Superior temporal gyrus (tissue), 1 donor: Measurements from ENCODE around the gene SLC17A7.
A peak's percentile ranks its signal among the peaks of the same experiment; 100 is the strongest.

Experiments used
- DNase-seq: peaks from one replicate; pipeline ENCODE4 v3.0.0-alpha.2; 2016; ENCODE audit errors: extremely low spot score

SLC17A7 gene

DNA sequence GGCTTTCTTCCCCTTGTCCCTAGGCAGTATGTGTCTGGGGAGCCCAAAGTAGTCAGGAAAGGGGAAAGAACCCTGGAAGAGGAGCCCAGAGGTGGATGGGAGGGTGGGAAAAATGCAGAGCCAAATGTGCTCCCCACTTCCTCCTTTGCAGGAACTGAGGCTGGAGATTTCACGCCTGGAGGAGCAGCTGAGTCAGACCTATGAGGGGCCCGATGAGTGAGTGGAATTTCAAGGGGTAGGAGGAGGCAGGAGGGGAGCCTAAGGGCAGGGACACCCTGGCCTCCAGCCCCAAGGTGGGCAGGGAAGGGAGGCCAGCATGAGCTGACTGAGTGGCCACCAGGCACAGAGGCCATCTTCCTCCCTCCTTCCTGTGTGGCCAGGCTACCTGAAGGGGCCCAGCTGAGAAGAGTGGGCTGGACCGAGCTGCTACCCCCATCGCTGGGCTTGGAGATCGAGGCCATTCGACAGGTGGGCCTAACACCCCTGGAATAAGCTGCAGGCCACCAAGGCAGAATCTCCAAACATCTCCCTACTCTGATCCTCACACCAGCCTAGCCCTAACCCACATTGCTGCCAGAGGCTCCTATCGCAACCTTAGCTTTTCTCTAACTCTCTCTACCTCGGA lies 32.4 kb downstream of the SLC17A7 start:
- no peak for DNase-seq

DNA sequence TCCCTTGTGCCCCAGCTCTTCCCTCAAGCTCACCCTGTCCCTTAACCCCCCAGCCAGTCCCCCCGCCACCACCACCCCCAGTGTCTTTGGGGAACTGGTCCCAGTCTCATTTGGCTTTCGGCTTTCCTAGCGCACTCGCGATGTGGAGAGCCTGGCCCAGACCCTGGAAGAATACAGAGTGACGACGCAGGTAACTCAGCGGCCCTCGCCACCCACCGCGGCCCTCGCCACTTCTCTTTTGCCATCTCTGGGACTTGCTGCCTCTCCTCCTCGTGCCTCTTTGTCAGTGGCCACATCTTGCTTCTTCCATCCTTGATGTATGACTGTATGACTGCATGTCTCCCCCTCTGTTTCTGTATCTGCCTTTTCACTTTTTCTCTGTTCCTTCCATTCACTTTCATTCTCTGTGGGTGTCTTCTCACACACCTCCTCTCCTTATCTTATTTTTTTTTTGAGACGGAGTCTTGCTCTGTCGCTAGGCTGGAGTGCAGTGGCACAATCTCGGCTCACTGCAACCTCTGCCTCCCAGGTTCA lies 33.8 kb downstream of the SLC17A7 start:
- no peak for DNase-seq

DNA sequence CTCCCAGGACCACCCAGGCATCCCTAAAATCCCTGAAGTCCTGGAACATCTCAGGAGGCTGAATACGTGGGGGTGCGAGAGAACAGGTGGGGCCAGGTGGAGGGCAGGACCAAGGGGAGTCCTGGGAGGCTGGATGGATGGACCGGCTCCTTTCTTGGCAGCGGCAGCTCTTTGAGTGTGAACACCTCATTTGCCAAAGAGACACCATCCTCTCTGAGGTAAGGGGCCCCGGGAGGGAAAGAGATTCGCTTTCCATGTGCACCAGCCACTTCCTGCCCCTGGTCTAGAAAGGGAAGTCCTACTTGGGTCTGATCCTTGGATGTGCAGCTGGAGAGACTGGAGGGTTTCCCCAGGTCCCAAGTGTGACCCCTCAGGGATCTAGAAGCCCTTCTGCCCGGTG lies 34.2 kb downstream of the SLC17A7 start:
- no peak for DNase-seq

DNA sequence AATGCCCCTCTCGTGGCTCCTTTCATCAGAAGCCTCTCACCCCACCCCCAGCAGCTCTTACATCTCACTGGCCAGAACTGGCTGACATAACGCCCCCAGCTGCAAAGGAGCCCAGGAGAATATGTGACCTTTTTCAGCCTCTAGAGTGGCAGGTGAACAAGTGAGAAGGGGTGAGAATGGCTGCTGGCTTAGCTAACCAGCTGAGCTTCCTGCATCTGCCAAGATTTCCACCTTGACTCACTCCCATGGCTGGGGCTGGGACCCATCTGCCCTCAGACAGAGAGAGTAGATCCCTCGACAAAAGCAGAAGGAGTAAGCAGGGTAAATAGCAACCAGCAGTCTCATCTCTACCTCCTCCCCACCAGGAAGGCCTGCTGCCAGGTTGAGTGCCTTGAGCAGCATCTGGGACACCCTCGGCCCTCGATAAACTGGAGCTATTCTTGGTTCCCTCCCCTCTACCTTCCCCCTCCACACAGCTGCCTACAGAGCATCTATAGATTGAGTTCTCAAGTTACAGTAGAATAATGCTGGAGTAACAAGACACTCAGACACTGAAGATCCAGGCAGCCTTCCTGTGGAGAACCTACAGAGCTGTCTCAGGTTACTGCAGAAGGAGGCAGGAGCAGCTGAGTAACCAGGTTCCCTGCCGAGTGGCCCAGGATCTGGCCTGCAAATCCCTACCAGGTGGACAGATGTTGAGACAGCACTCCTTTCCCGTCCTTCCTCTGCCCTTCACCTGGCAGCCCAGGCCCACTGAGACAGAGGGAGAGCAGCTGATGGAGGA lies 37.7 kb downstream of the SLC17A7 start:
- no peak for DNase-seq

DNA sequence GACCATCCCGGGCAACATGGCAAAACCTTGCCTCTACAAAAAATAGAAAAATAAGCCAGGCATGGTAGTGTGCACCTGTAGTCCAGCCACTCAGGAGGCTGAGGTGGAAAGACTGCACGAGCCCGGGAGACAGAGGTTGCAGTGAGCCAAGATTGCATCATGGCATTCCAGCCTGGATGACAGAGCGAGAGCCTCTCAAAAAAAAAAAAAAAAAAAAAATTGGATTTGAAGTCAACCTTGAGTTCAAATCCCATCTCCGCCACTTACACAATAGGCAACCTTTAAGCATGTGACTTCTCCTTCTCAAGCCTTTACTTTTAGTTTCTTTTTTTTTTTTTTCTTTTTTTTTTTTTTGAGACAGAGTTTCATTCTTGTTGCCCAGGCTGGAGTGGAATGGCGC lies 41.3 kb downstream of the SLC17A7 start:
- DNase-seq = no peak

DNA sequence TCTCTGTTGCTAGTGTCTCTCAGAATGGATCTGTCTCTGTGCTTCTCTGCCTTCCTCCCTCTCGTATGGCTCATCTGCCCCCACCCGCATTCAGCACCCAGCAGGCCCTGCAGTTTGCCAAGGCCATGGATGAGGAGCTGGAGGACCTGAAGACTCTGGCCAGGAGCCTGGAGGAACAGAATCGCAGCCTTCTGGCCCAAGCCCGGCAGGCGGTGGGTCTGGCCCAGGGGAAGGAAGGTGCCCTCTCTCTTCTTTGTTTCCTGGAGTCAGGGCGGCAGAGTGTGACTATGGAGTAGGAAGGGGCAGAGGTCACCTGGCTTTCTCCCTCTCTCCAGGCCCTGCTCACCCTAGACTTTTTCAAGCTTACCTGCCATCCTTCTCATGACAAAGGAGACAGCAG lies 42.4 kb downstream of the SLC17A7 start:
- no peak for DNase-seq

DNA sequence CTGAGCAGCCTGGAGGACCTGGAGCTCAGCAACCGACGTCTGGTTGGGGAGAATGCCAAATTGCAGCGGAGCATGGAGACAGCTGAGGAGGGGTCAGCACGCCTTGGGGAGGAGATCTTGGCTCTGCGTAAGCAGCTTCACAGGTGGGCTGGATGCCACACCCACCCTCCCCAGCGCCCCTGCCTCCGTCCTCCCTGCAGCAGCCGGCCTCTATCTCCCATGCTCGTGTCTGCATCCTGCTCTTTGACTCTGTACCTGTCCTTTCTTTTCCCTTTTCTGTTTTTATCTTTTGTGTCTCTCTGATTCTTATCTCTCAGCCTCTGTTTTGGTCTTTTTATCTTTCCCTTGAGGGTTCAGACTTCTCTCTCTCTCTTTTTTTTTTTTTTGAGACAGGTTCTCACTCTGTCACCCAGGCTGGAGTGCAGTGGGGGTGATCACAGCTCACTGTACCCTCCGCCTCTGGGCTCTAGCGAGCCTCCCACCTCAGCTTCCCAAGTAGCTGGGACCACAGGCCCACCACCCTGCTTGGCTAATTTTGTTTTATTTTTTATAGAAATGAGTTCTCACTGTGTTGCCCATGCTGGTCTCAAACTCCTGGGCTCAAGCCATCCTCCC lies 43.2 kb downstream of the SLC17A7 start:
- no peak for DNase-seq

DNA sequence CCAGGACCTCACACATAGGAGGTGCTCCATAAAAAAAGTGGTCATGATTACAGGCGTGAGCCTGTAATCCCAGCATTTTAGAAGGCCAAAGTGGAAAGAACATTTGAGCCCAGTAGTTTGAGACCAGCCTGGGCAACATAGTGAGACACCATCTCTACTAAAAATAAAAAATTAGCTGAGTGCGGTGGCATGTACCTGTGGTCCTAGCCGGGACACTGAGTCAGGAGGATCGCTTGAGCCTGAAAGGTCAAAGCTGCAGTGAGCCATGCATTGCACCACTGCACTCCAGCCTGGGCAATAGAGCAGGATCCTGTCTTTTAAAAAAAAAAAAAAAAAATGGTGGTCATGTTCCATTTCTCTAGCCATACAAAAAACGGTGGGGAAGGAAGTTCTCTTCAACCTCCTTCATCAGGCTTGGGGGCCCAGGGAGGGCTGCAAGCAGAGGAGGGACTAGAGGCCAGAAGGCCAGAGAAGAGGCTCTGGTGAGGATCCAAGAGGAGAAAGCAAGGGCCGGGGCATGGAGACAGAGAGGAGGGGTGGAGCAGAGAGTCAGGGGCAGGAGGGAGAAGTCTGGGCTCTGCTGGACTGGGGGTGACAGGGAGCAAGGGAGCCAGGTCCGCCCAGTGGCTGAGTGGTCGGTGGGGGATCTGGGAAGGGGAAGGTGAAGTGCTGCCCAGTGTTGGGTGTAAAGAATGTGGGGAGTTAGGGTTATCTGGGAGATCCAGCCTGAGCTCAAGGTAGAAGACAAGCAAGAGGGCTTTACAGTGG lies 44.4 kb downstream of the SLC17A7 start:
- no peak for DNase-seq

DNA sequence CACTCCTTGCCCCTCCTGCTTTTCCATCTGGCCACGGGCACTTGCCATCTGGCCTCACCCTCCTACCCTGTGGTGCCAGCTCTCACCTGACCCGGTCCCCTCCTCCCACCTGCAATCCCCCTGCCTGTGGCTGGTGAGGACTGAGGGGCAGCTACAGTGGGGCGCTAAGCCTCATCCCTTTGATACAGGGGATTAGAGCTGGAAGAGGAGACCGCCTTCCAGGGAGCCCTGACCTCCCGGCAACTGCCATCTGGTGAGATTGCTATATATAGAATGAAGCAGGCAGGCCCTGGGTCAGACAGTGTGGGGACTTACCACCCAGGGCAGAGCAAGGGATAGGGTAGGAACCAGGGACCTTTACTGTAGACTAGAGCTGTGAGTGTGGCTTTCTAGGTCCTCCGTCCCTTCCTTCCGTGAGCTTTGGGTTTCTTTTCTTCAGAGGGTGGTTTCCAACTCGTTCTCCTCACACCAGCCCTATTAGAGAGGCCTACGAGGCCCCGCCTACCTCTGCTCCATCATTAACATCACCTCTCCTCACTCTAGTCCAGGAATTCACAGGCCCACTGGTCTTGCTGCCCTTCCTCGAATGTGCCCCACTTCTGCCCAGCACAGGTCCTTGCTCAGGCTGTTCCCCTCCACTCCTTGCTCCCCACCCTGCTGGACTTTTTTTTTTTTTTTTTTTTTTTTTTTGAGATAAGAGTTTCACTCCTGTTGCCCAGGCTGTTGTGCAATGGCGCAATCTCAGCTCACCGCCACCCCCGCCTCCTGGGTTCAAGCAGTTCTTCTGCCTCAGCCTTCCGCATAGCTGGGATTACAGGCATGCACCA lies 45.5 kb downstream of the SLC17A7 start:
- DNase-seq = no peak

DNA sequence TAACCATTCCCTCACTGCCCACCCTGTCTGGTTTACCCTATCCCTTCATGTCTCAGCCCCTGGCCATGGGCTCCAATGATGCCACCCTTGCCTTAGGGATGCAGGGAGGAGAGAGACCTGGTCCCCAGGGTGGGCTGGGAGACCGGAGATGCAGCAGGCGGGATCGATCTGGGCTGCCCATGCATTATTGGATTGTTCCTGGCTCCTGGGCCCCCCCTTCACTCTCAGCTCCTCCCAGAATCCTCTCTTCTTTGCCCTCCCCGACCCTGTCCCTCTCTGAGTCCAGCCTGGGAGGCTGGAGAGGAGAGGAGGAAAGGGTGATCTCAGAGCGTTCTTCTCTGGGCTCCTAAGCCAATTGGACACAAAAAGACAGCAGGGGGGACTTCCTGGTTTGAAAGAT lies 47.4 kb downstream of the SLC17A7 start:
- no peak for DNase-seq

DNA sequence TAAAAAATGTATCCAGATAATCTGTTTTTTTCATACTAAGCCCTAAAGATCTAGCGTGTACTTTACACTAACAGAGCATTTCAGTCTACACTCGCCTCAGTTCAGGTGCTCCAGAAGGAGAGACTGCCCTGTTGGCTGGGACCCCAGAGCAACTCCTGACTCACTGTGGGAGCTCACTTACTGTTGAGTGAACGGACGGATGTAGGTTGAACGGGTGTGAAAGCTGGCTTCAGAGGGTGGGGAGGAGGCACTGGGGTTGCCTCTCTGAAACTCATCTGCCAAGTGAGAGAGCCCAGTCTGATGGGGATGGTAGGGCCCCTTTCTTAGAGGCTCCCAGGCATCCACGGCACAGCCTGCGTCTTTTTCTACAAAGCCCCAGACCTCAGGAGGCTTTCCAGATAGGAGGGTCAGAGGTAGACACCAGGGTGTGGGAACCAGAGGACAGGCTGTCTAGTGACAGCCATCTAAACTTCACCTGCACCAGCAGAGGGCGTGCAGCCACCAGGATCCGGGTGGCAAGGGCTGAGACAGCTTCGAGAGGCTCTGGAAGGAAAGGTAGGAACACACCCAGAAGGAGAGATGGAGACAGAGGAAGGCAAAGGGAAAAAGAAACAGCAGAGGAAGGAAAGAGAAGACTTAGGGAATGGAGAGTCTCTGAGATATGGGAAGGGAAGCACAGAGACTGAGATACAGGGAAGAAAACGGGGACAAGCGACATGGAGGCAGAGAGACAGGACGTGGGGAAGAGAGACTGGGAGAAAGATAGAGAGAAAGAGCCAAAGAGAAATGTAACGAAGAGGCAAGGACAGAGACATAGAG lies 49.5 kb downstream of the SLC17A7 start:
- peak; percentile 78 for DNase-seq

DNA sequence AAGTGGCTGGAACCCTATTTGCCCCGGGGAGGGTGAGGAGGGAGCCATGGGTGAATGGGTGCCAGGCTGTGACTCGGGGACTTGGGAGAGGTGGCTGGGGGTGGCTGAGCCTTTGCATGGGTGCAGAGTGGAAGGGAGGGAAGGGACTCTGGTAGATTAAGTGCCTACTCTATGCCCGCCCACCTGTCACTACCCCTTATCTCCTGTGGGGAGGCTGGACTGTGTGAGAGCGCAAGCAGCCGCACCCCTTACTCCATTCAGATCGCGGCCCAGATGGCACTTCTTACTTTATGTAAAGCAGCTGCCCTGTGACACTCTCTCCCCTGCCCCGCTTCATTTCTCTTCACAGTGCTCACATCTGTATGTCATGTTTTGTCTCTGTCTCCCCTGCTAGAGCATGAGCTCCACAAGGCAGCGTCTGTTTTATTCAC lies 50.4 kb downstream of the SLC17A7 start:
- DNase-seq = no peak

DNA sequence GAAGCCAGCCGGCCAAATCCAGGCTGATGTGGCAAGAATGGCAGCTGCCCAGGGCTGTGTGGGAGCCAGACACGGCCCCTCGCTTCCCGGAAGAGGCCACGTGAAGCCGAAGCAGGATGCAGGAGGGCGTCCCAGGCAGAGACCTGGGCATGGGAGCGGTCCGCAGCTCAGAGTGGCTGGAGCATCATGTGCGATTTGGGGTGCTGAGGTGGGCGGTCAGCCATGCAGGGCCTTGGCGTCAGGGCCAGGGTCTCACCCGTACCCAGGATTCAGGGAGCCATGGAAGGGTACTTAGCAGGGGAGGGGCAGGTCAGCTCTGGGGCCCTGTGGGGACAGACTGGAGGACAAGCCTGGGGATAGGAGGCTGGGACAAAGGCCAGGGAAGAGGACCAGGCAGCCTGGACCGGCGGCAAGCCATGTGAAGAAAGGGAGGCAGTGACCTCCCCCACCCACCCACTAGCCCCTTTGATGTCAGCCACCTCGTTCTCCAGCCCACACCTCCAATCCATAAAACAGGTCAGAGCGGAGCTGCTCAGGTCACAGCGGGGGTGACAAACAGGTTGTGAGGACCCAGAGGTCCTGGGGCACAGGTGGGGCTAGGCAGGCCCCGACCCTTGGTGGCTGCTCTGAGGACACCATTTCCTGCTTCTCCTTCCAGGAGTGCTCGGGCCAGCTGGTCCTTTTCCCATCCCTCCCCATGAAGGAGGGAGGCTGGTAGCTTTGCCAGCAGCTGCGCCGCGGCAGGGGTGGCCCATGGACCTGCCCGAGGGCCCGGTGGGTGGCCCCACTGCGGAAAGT lies 51.0 kb downstream of the SLC17A7 start:
- DNase-seq = no peak

DNA sequence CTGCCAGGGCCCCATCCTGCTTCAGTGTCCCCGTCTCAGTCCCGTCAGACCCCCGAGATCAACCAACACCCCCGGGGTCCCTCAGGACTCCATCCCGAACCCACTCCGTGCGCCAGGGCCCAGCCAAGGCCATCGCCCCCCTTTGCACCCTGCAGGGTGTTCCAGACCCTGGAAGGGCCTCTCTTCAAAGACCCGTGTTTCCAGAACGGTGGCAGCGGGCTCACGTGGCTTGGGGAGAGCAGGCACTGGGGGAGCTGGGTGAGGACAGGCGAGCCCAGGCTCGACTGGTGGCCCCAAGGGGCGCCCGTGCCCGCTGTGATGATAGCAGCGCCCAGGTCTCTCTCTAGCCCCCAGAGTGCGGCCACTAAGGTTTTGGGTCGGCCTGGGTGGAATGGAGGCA lies 51.9 kb downstream of the SLC17A7 start:
- no peak for DNase-seq

DNA sequence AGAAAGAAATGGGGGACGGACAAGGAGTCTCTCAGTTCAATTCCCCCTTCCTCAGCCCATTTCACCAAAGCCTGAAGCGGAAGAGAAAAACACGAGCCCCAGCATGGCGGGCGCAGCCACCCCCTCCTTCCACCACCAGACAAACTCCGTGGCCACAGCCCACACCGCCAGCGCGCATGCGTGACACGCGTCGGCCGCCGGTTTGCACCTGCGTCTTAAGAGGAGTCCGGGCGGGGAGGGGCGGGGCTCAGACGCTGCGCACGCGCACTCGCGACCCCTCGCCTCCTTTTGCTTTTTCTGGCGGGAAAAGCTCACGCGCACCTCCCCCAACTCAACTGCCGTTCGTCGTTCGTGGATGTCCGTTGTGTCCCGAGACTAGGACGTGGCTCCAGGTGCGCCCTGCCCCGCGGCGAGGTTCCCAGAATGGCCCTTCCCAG lies 53.4 kb downstream of the SLC17A7 start, which contains the start of gene KASH5:
KASH5 (plus strand) TSS at position 314 of the 437 bp plus-strand sequence. CDS start 2,635 bp downstream, outside the sequence.
- peak; percentile 20 for DNase-seq

DNA sequence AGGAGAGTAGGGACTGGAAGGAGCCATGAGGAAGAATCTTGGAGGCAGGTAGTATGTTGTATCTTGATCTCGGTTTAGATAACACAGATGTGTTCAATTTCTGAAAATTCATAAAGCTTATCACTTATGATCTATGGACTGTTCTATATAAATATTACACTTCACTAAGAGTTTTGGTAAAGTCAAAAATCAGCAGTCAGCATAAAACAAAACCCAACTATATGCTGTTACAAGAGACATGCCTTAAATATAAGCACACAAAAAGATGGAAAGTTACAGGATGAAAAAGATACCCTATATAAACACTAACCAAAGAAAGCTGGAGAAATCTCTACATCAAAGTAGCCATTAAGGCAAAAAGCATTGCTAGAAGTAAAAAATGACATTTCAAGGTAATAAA lies 57.7 kb downstream of the SLC17A7 start:
- no peak for DNase-seq

DNA sequence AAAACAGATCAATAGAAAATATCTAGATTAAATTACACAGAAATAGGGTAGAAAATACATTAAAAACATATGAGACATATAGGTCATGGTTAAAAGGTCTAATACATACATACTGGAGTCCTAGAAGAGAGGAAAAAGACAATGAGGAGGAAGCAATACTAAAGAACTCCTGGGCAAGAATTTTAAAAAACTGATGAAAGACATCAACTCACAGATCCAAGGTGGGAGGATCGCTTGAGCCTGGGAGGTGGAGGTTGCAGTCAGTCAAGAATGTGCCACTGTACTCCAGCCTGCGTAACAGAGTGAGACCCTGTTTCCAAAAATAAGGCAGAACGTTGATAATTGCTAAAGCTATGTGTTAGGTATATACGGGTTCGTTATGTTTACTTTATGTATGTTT lies 58.7 kb downstream of the SLC17A7 start:
- no peak for DNase-seq

DNA sequence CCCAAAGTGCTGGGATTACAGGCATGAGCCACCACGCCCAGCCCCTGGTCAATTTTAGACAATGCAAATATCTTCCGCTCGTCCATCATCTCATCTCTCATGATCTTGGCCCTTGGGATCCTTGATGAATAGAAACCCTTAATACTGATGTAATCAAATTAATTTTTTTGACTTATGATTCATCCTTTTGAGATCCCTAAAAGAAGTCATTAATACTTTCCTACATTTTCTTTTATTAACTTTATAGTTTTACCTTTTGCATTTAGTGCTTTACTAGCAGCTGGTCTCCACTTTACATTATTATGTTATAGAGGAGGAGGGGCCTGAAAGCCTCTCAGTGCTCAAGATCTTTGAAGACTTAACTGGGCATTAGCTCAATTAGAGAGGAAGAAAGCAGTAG lies 60.9 kb downstream of the SLC17A7 start:
- no peak for DNase-seq
